ENCODE data around the gene CDK14. TPM values are rescaled to one million over a fixed set of nuclear protein-coding genes. Genes with fewer than 3 reads are reported as not detected.

The CDK14 gene
- total and polyA plus RNA-seq, 2 of the 8 experiments (the other 6 are each of a cell fraction or from before 2014, with no cell fraction given): 5.5 to 47.3 TPM

DNA sequence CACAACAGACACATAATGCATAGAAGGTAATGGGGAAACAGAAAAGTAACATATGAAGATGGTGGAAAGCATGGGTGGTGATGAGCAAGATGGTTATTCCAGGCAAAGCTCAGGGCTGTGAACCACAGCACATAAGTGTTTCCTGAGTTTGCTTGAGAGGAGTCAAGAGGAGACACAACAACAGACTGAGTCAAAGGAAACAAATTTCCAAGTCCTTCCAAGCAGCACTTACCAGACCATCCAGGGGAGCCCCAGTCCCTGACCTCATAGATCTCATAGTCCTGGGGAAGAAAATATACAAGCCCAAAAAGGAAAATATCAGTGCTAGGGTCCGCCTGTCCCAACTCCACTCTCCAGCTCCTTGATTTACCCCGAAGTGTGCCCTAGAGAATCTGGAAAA lies 451.5 kb downstream of the CDK14 start:
- 95% methylated on average over 2 of the region's 2 CpGs; no CpG with 5 or more reads in 1 of the 2 experiments for WGBS, 2 experiments (ENCODE audit: extremely low coverage in 1 of 2, insufficient coverage in 1 of 2, insufficient read length in 1 of 2, insufficient replicate concordance in 2 of 2, low coverage in 1 of 2, low lambda C conversion rate in 2 of 2, missing lambda C conversion rate in 1 of 2)
- Histone ChIP-seq H3K79me1 (ENCODE audit: low read depth, low read length) (no peaks in the 10 kb centered on the region; the same call in 1 of the 2 replicates), H2AFZ (ENCODE audit: low read length) (no peak overlapping the region), H3K56ac (replicated peaks; ENCODE audit: insufficient read length, low read depth, low read length) (no peak overlapping the region), H2BK20ac (ENCODE audit: low read length) (no peak overlapping the region), H3K27ac (ENCODE audit: low read depth, low read length) (no peak overlapping the region), H4K20me1 (replicated peaks in 1 of 2; ENCODE audit: control insufficient read depth in 1 of 2, insufficient read depth in 2 of 2, low read length in 2 of 2) (peaks cover 0 to 2% of the 10 kb centered on the region in 2 experiments), H4K91ac (replicated peaks; ENCODE audit: insufficient read length, low read length) (no peak overlapping the region), H3K9ac (replicated peaks in 1 of 4; ENCODE audit: extremely low read depth in 1 of 4, low read depth in 3 of 4, low read length in 3 of 4) (no peak overlapping the region), H3K79me2 (ENCODE audit: control insufficient read depth in 1 of 2, insufficient read depth in 2 of 2, low read length in 2 of 2) (no peaks in the 10 kb centered on the region), H3K4me2 (ENCODE audit: insufficient read depth in 1 of 2, low read depth in 2 of 2, low read length in 2 of 2) (no peak overlapping the region), H3K36me3 (ENCODE audit: control insufficient read depth in 2 of 4, insufficient read depth in 4 of 4, low read length in 3 of 4) (no peaks in the 10 kb centered on the region), H3K4me3 (ENCODE audit: extremely low read depth in 1 of 4, insufficient read depth in 2 of 4, low read depth in 3 of 4, low read length in 4 of 4) (no peak overlapping the region), H2BK120ac (replicated peaks; ENCODE audit: low read depth, low read length) (no peak overlapping the region), H3K27me3 (replicated peaks in 1 of 4; ENCODE audit: control insufficient read depth in 3 of 4, extremely low read depth in 1 of 4, insufficient read depth in 3 of 4, low read length in 3 of 4) (peaks cover 4 to 25% (median 16%) of the 10 kb centered on the region in 4 experiments), H4K8ac (ENCODE audit: extremely low read depth, insufficient read depth, low read length) (no peak overlapping the region), H3K14ac (ENCODE audit: insufficient read length) (no peak overlapping the region), H3K4me1 (replicated peaks in 1 of 4; ENCODE audit: control insufficient read depth in 3 of 4, insufficient read depth in 4 of 4, low read length in 3 of 4) (peaks cover 5 to 15% (median 10%) of the 10 kb centered on the region in 4 experiments; a peak in 6 of 7 replicates), H3K4ac (replicated peaks; ENCODE audit: insufficient read length, low read depth, low read length) (no peak overlapping the region), H3K9me3 (ENCODE audit: insufficient read depth in 2 of 2, low read depth in 1 of 2, low read length in 1 of 2) (no peaks in the 10 kb centered on the region), H2BK12ac (ENCODE audit: low read depth, low read length) (no peak overlapping the region), H2AK5ac (ENCODE audit: low read depth, low read length) (no peak overlapping the region), H3K23me2 (ENCODE audit: low read depth, low read length) (no peaks in the 10 kb centered on the region), H3K23ac (ENCODE audit: insufficient read length) (no peak overlapping the region), H2BK15ac (ENCODE audit: low read length) (no peak overlapping the region), H4K5ac (ENCODE audit: insufficient read length, low read depth, low read length) (no peak overlapping the region), H3K18ac (ENCODE audit: extremely low read depth, low read length) (no peak overlapping the region), H2BK5ac (ENCODE audit: low read depth, low read length) (no peak overlapping the region)
- no peak for DNase-seq (ENCODE audit: low read depth in 1 of 2, low spot score in 2 of 2)
- ChIA-PET POLR2A (ENCODE audit: partially characterized antibody) (no interaction called here), CTCF (ENCODE audit: partially characterized antibody) (interaction anchor here (1.0 to 1.2 kb wide), 2 partner anchors 21 to 275 kb away, joined by 3 to 5 read pairs; no protein-coding TSS in a partner anchor)
- FAIRE-seq: no peak
- TF ChIP-seq BRCA1 (IDR thresholded peaks at IDR 0.05; ENCODE audit: low read depth, low read length): no peak
- no peak for TF ChIP-seq NANOG (IDR thresholded peaks at IDR 0.05; ENCODE audit: insufficient read depth, low read depth, low read length, poor library complexity, severe bottlenecking)
- TF ChIP-seq CREB1 (IDR thresholded peaks at IDR 0.05): no peak
- TF ChIP-seq JUN (IDR thresholded peaks at IDR 0.05; ENCODE audit: low read depth, low read length): no peak
- TF ChIP-seq NRF1 (IDR thresholded peaks at IDR 0.05; ENCODE audit: low read depth, low read length): no peak
- TF ChIP-seq EZH2 (IDR thresholded peaks at IDR 0.05; ENCODE audit: low read depth, low read length, severe bottlenecking): no peak
- TF ChIP-seq GABPA (IDR thresholded peaks at IDR 0.05; ENCODE audit: borderline replicate concordance, insufficient read depth, low read length): no peak
- TF ChIP-seq ZNF274 (IDR thresholded peaks at IDR 0.05; ENCODE audit: borderline replicate concordance, extremely low read depth, low read length): no peak
- TF ChIP-seq TEAD4 (IDR thresholded peaks at IDR 0.05; ENCODE audit: low read depth, low read length): no peak
- TF ChIP-seq TBP (IDR thresholded peaks at IDR 0.05; ENCODE audit: low read depth, low read length): no peak
- TF ChIP-seq, protein P1, sequence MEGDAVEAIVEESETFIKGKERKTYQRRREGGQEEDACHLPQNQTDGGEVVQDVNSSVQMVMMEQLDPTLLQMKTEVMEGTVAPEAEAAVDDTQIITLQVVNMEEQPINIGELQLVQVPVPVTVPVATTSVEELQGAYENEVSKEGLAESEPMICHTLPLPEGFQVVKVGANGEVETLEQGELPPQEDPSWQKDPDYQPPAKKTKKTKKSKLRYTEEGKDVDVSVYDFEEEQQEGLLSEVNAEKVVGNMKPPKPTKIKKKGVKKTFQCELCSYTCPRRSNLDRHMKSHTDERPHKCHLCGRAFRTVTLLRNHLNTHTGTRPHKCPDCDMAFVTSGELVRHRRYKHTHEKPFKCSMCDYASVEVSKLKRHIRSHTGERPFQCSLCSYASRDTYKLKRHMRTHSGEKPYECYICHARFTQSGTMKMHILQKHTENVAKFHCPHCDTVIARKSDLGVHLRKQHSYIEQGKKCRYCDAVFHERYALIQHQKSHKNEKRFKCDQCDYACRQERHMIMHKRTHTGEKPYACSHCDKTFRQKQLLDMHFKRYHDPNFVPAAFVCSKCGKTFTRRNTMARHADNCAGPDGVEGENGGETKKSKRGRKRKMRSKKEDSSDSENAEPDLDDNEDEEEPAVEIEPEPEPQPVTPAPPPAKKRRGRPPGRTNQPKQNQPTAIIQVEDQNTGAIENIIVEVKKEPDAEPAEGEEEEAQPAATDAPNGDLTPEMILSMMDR (IDR thresholded peaks at IDR 0.05; ENCODE audit: control extremely low read depth in 1 of 3, insufficient read depth in 1 of 3, low read depth in 1 of 3, low read length in 3 of 3): no peak
- no peak for TF ChIP-seq SIRT6 (IDR thresholded peaks at IDR 0.05; ENCODE audit: low read length)
